IMR-90 (cell line): ENCODE data around the gene HORMAD2. TPM values are rescaled to one million over a fixed set of nuclear protein-coding genes. Genes with fewer than 3 reads are reported as not detected.

Experiments
- ATAC-seq: fragments of 200-7000 bp; cut with Tn5 transposase; 2 replicates; pipeline ENCODE4 v1.9.1; 2020; ENCODE audit warnings: low read depth, mild to moderate bottlenecking, moderate library complexity
- BruUV-seq: library from RNA; stranded (reverse); fragments of 400-500 nt; replicated peaks from 2 replicates; lab custom pipeline; 2021; lab: Mats Ljungman, UMichigan
- CTCF ChIA-PET: fragments of 300-600 bp; formaldehyde crosslinking; extraction: SDS; loops from one replicate; lab custom pipeline; 2021; ENCODE audit warnings: antibody characterized with exemption; lab: Yijun Ruan, JAX
- POLR2A ChIA-PET: fragments of 300-600 bp; sonication (Branson Sonifier 250); formaldehyde crosslinking; loops from one replicate; lab custom pipeline; 2022; ENCODE audit warnings: antibody characterized with exemption; ENCODE audit not compliant: unreplicated experiment; lab: Charles Lee
- DNase-seq: peaks from one replicate; pipeline ENCODE4 v3.0.0; 2013
- H2AFZ ChIP-seq: replicated peaks from 2 replicates; pipeline ENCODE3; 2013; ENCODE audit warnings: low read length, mild to moderate bottlenecking; ENCODE audit not compliant: poor library complexity
- H2AK5ac ChIP-seq: 2 replicates; pipeline ENCODE4 v1.6.1; 2013; ENCODE audit warnings: low read depth, low read length, inconsistent platforms
- H2AK9ac ChIP-seq: replicated peaks from 2 replicates; pipeline ENCODE3; 2013; ENCODE audit warnings: mild to moderate bottlenecking, low read depth, low read length, moderate library complexity; ENCODE audit not compliant: poor library complexity
- H2BK120ac ChIP-seq: 2 replicates; pipeline ENCODE4 v1.6.1; 2013; ENCODE audit warnings: low read depth, low read length, inconsistent platforms
- H2BK15ac ChIP-seq: 3 replicates; pipeline ENCODE4 v1.6.1; 2013; ENCODE audit warnings: low read depth, low read length, inconsistent platforms
- H2BK20ac ChIP-seq: 2 replicates; pipeline ENCODE4 v1.6.1; 2013; ENCODE audit warnings: low read depth, mild to moderate bottlenecking, inconsistent platforms, low read length, moderate library complexity
- H2BK5ac ChIP-seq: 2 replicates; pipeline ENCODE4 v1.6.1; 2013; ENCODE audit warnings: mild to moderate bottlenecking, low read depth, low read length, inconsistent platforms; ENCODE audit not compliant: poor library complexity, severe bottlenecking
- H3K14ac ChIP-seq: replicated peaks from 2 replicates; pipeline ENCODE4 v1.6.1; 2013; ENCODE audit warnings: low read depth, low read length, inconsistent platforms
- H3K18ac ChIP-seq: 2 replicates; pipeline ENCODE4 v1.6.1; 2013; ENCODE audit warnings: low read depth, low read length, control low read depth
- H3K23ac ChIP-seq: 2 replicates; pipeline ENCODE4 v1.6.1; 2013; ENCODE audit warnings: low read depth, low read length, inconsistent platforms
- H3K27ac ChIP-seq: 2 replicates; pipeline ENCODE4 v1.5.1; 2013; ENCODE audit warnings: mild to moderate bottlenecking, control low read depth, low read length; ENCODE audit not compliant: insufficient read depth
- H3K27me3 ChIP-seq: 2 replicates; pipeline ENCODE4 v1.6.1; 2013; ENCODE audit warnings: low read length; ENCODE audit not compliant: control insufficient read depth, insufficient read depth
- H3K36me3 ChIP-seq: 2 replicates; pipeline ENCODE4 v1.6.1; 2013; ENCODE audit warnings: low read length, mixed read lengths; ENCODE audit not compliant: control insufficient read depth, insufficient read depth
- H3K4ac ChIP-seq: 2 replicates; pipeline ENCODE4 v1.6.1; 2013; ENCODE audit warnings: low read depth, low read length, inconsistent platforms
- H3K4me1 ChIP-seq: 2 replicates; pipeline ENCODE4 v1.6.1; 2013; ENCODE audit warnings: low read length, mixed read lengths; ENCODE audit not compliant: control insufficient read depth, insufficient read depth
- H3K4me2 ChIP-seq: 2 replicates; pipeline ENCODE4 v1.6.1; 2013; ENCODE audit warnings: low read depth, mild to moderate bottlenecking, control low read depth, low read length, moderate library complexity
- H3K4me3 ChIP-seq: 2 replicates; pipeline ENCODE4 v1.5.1; 2013; ENCODE audit warnings: low read depth, mild to moderate bottlenecking, control low read depth, low read length, moderate library complexity; ENCODE audit not compliant: insufficient read depth
- H3K56ac ChIP-seq: 2 replicates; pipeline ENCODE4 v1.6.1; 2013; ENCODE audit warnings: low read length, inconsistent platforms; ENCODE audit not compliant: insufficient read depth; ENCODE audit errors: extremely low read depth
- H3K79me1 ChIP-seq, 2 experiments: 2 replicates each; pipeline ENCODE4 v1.6.1; 2013; ENCODE audit warnings: low read length in 2 of 2, inconsistent platforms in 1 of 2, low read depth in 1 of 2
- H3K9ac ChIP-seq: 2 replicates; pipeline ENCODE4 v1.6.1; 2013; ENCODE audit warnings: low read depth, low read length, control low read depth
- H3K9me1 ChIP-seq: 2 replicates; pipeline ENCODE4 v1.6.1; 2013; ENCODE audit warnings: low read length, inconsistent platforms; ENCODE audit not compliant: insufficient read depth
- H3K9me3 ChIP-seq: 2 replicates; pipeline ENCODE4 v1.6.1; 2013; ENCODE audit warnings: low read length; ENCODE audit not compliant: control insufficient read depth, insufficient read depth
- H4K20me1 ChIP-seq: 2 replicates; pipeline ENCODE4 v1.6.1; 2013; ENCODE audit warnings: low read length, inconsistent platforms; ENCODE audit not compliant: insufficient read depth
- H4K5ac ChIP-seq: 2 replicates; pipeline ENCODE4 v1.6.1; 2013; ENCODE audit warnings: mild to moderate bottlenecking, low read depth, low read length, control low read depth
- H4K8ac ChIP-seq, 2 experiments: 2 replicates each; pipeline ENCODE4 v1.6.1; 2013; ENCODE audit warnings: low read depth in 2 of 2, low read length in 2 of 2, control low read depth in 1 of 2, inconsistent platforms in 1 of 2
- H4K91ac ChIP-seq: 2 replicates; pipeline ENCODE4 v1.6.1; 2013; ENCODE audit warnings: low read depth, low read length, inconsistent platforms; ENCODE audit not compliant: insufficient read depth
- BHLHE40 ChIP-seq: fragments of 150-350 bp; IDR thresholded peaks from 2 replicates; pipeline ENCODE4 v1.6.1; 2016; ENCODE audit warnings: mild to moderate bottlenecking, low read depth, low read length
- CEBPB ChIP-seq: IDR thresholded peaks from 2 replicates; pipeline ENCODE4 v1.6.1; 2012; ENCODE audit warnings: low read depth, low read length, improper control_type of control experiment
- CHD1 ChIP-seq: IDR thresholded peaks from 2 replicates; pipeline ENCODE4 v1.6.1; 2012; ENCODE audit warnings: low read depth, low read length, improper control_type of control experiment
- FOS ChIP-seq: fragments of 150-350 bp; IDR thresholded peaks from 2 replicates; pipeline ENCODE4 v1.6.1; 2016; ENCODE audit warnings: low read depth, low read length
- MAFK ChIP-seq: IDR thresholded peaks from 2 replicates; pipeline ENCODE4 v1.6.1; 2012; ENCODE audit warnings: low read depth, low read length, improper control_type of control experiment
- MAZ ChIP-seq: IDR thresholded peaks from 2 replicates; pipeline ENCODE4 v1.6.1; 2012; ENCODE audit warnings: low read depth, mild to moderate bottlenecking, low read length, improper control_type of control experiment, moderate library complexity, borderline replicate concordance
- MXI1 ChIP-seq: IDR thresholded peaks from 2 replicates; pipeline ENCODE4 v1.6.1; 2012; ENCODE audit warnings: low read depth, mild to moderate bottlenecking, low read length, moderate library complexity, borderline replicate concordance
- NFE2L2 ChIP-seq: fragments of 150-350 bp; IDR thresholded peaks from 2 replicates; pipeline ENCODE4 v1.6.1; 2016; ENCODE audit warnings: low read depth, mild to moderate bottlenecking, low read length
- POLR2A ChIP-seq: IDR thresholded peaks from 2 replicates; pipeline ENCODE4 v1.6.1; 2012; ENCODE audit warnings: mild to moderate bottlenecking, low read depth, low read length
- RAD21 ChIP-seq: IDR thresholded peaks from 2 replicates; pipeline ENCODE4 v1.6.1; 2012; ENCODE audit warnings: low read length, improper control_type of control experiment
- RFX5 ChIP-seq: IDR thresholded peaks from 2 replicates; pipeline ENCODE4 v1.8.0; 2012; ENCODE audit warnings: low read depth, mild to moderate bottlenecking, low read length, moderate library complexity
- WGBS, 2 experiments: methylation state at CpG; one replicate each; pipeline versions ENCODE4 v1.1.5 to v1.1.7; 2013; ENCODE audit warnings: missing lambda C conversion rate in 2 of 2; ENCODE audit not compliant: insufficient read length in 1 of 2; ENCODE audit errors: extremely low coverage in 2 of 2; 5-methylcytosine and 5-hydroxymethylcytosine counted together
- dilution Hi-C: fragments of 300-500 bp; cut with HindIII; formaldehyde crosslinking; loops from one replicate; pipeline ENCODE4 v1.14.3; 2018; ENCODE audit warnings: low sequenced_read_pairs; ENCODE audit not compliant: unreplicated experiment
- in situ Hi-C: fragments of 300-500 bp; cut with MboI; formaldehyde crosslinking; loops from 3 replicates; pipeline ENCODE4 v1.14.3; 2019; ENCODE audit warnings: low sequenced_read_pairs, inconsistent platforms, mixed read lengths
- intact Hi-C: fragments of 100-400 bp; cut with micrococcal nuclease; formaldehyde crosslinking; loops from 2 replicates; pipeline ENCODE4 v1.10.0; 2022
- polyA plus RNA-seq, 3 experiments: library from polyadenylated mRNA; depleted of rRNA; stranded (reverse); fragments of >200 nt; gene quantifications; 2 replicates each; pipeline ENCODE4 v1.2.3, GENCODE V29; 2012; ENCODE audit warnings: low replicate concordance in 1 of 3
- total RNA-seq: library from RNA; depleted of rRNA; stranded (reverse); fragments of >200 nt; gene quantifications from 2 replicates; pipeline ENCODE4 v1.2.3, GENCODE V29; 2012
- TF ChIP-seq, protein P1 (sequence below): conservative IDR thresholded peaks from 2 replicates; pipeline ENCODE4 v1.5.1; 2012; ENCODE audit warnings: mild to moderate bottlenecking, low read depth, low read length, improper control_type of control experiment
- TF ChIP-seq, protein P2 (sequence below): fragments of 150-350 bp; IDR thresholded peaks from 2 replicates; pipeline ENCODE4 v1.6.1; 2017; ENCODE audit warnings: mild to moderate bottlenecking, antibody characterized with exemption, low read length, low read depth
- TF ChIP-seq, protein P3 (sequence below): fragments of 150-350 bp; IDR thresholded peaks from 2 replicates; pipeline ENCODE4 v1.6.1; 2016; ENCODE audit warnings: low read depth, mild to moderate bottlenecking, low read length, moderate library complexity, borderline replicate concordance

Gene HORMAD2
- total and polyA plus RNA-seq, 2 of the 4 experiments (the other 2 are of a cell fraction) = not detected

DNA sequence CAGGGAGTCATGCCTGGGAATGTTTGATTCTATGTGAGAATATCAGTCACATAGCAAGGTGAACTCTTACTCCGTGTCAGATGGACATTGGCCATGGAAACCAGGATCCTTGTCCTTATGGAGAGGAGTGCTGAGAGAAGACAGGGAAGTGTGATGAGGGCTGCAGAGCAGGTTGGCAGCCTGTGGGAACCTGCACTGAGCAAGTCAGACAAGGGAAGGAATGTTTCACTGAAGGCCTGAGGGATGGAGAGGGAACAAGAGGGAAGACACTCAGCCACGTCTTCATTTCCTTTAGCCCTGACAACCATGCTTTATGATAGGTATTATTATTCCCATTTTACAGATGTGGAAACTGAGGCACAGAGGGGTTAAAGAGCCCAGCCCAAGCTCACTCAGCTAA lies 38.4 kb upstream of the HORMAD2 start:
- no peak overlapping the region for H3K23ac ChIP-seq
- H4K20me1 ChIP-seq = no peaks in the 10 kb centered on the region
- no peak overlapping the region for H3K56ac ChIP-seq
- H3K79me1 ChIP-seq = no peaks in the 10 kb centered on the region
- H3K36me3 ChIP-seq = no peaks in the 10 kb centered on the region
- H3K14ac ChIP-seq = no peak overlapping the region
- H2BK120ac ChIP-seq = no peak overlapping the region
- no peak overlapping the region for H2BK20ac ChIP-seq
- no peak overlapping the region for H3K4me2 ChIP-seq
- no peak for TF ChIP-seq POLR2A
- TF ChIP-seq NFE2L2 = no peak
- TF ChIP-seq MAZ = no peak
- TF ChIP-seq MAFK = no peak
- no peak for TF ChIP-seq RAD21
- TF ChIP-seq, protein P1, sequence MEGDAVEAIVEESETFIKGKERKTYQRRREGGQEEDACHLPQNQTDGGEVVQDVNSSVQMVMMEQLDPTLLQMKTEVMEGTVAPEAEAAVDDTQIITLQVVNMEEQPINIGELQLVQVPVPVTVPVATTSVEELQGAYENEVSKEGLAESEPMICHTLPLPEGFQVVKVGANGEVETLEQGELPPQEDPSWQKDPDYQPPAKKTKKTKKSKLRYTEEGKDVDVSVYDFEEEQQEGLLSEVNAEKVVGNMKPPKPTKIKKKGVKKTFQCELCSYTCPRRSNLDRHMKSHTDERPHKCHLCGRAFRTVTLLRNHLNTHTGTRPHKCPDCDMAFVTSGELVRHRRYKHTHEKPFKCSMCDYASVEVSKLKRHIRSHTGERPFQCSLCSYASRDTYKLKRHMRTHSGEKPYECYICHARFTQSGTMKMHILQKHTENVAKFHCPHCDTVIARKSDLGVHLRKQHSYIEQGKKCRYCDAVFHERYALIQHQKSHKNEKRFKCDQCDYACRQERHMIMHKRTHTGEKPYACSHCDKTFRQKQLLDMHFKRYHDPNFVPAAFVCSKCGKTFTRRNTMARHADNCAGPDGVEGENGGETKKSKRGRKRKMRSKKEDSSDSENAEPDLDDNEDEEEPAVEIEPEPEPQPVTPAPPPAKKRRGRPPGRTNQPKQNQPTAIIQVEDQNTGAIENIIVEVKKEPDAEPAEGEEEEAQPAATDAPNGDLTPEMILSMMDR = no peak
- TF ChIP-seq, protein P2, sequence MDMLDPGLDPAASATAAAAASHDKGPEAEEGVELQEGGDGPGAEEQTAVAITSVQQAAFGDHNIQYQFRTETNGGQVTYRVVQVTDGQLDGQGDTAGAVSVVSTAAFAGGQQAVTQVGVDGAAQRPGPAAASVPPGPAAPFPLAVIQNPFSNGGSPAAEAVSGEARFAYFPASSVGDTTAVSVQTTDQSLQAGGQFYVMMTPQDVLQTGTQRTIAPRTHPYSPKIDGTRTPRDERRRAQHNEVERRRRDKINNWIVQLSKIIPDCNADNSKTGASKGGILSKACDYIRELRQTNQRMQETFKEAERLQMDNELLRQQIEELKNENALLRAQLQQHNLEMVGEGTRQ = no peak
- TF ChIP-seq, protein P3, sequence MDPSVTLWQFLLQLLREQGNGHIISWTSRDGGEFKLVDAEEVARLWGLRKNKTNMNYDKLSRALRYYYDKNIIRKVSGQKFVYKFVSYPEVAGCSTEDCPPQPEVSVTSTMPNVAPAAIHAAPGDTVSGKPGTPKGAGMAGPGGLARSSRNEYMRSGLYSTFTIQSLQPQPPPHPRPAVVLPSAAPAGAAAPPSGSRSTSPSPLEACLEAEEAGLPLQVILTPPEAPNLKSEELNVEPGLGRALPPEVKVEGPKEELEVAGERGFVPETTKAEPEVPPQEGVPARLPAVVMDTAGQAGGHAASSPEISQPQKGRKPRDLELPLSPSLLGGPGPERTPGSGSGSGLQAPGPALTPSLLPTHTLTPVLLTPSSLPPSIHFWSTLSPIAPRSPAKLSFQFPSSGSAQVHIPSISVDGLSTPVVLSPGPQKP = no peak
- TF ChIP-seq MXI1 = no peak
- TF ChIP-seq RFX5 = no peak
- no peak for TF ChIP-seq CHD1
- TF ChIP-seq FOS = no peak
- TF ChIP-seq BHLHE40 = no peak
- no peak for TF ChIP-seq CEBPB
- no peak overlapping the region for H2BK15ac ChIP-seq
- no peak overlapping the region for H3K4ac ChIP-seq
- no peak overlapping the region for H4K5ac ChIP-seq
- no peak overlapping the region for H2AFZ ChIP-seq
- DNase-seq (no peak), ATAC-seq (no peak)
- H3K27me3 ChIP-seq = no peaks in the 10 kb centered on the region
- H3K27ac ChIP-seq = no peak overlapping the region
- H3K9me3 ChIP-seq = no peaks in the 10 kb centered on the region
- no peak overlapping the region for H3K18ac ChIP-seq
- H2BK5ac ChIP-seq = no peak overlapping the region
- no TSS peak for BruUV-seq
- CTCF ChIA-PET = no interaction called here
- no peak overlapping the region for H4K8ac ChIP-seq
- WGBS, 2 experiments = 100% methylated on average over 1 of the region's 2 CpGs; no CpG with 5 or more reads in 1 of the 2 experiments
- peaks cover 8% of the 10 kb centered on the region for H3K9me1 ChIP-seq
- no peak overlapping the region for H3K4me3 ChIP-seq
- intact Hi-C loops (no loop called here), dilution Hi-C loops (loop anchor here (25.0 kb wide), 1 partner anchor 355 kb away; no protein-coding TSS in a partner anchor), in situ Hi-C loops (no loop called here)
- no peak overlapping the region for H3K9ac ChIP-seq
- H2AK9ac ChIP-seq = no peak overlapping the region
- H3K4me1 ChIP-seq = peaks cover 6% of the 10 kb centered on the region
- POLR2A ChIA-PET = no interaction called here
- H2AK5ac ChIP-seq = no peak overlapping the region; the same call in 1 of the 2 replicates
- no peak overlapping the region for H4K91ac ChIP-seq
